Measurements from ENCODE around the gene PNPO.

DNA sequence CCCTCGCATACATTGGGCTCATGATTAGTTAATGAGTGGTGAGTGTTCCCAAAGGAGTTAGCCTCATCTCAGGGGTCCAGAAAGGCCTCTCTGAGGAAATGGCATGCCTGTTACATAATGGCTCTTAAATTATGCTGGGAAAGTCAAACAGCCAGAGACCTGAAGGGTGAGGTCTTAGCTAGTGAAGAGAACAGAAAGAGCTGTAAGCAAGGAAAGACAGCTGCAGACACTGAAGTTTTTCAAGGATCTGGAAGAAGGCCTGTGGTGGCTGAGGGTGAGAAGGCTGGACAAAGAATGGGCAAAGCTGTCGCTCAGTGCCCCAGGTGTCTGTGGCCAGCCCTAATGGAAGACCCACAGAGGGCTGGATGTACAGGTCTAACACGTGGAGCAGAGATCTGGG is 34.9 kb upstream of the PNPO start:
- TF ChIP-seq, protein P1, sequence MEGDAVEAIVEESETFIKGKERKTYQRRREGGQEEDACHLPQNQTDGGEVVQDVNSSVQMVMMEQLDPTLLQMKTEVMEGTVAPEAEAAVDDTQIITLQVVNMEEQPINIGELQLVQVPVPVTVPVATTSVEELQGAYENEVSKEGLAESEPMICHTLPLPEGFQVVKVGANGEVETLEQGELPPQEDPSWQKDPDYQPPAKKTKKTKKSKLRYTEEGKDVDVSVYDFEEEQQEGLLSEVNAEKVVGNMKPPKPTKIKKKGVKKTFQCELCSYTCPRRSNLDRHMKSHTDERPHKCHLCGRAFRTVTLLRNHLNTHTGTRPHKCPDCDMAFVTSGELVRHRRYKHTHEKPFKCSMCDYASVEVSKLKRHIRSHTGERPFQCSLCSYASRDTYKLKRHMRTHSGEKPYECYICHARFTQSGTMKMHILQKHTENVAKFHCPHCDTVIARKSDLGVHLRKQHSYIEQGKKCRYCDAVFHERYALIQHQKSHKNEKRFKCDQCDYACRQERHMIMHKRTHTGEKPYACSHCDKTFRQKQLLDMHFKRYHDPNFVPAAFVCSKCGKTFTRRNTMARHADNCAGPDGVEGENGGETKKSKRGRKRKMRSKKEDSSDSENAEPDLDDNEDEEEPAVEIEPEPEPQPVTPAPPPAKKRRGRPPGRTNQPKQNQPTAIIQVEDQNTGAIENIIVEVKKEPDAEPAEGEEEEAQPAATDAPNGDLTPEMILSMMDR (IDR thresholded peaks at IDR 0.05) = no peak
- TF ChIP-seq POLR2A (IDR thresholded peaks at IDR 0.05) (no peak), POLR2AphosphoS5 (IDR thresholded peaks at IDR 0.05) (no peak)
